Measurements from ENCODE around the gene AMPD2. TPM values are rescaled to one million over a fixed set of nuclear protein-coding genes. Genes with fewer than 3 reads are reported as not detected.

Gene AMPD2
- total and polyA plus RNA-seq, 4 experiments from 2014 or later, result 43.8 to 96.1 (median 71.6) TPM

Other genes with a start within 250 kb of the AMPD2 start
- under 1 TPM; 0.69 to 0.93 TPM for gene SORT1, start 221.9 kb upstream of the AMPD2 start, total RNA-seq
- gene SORT1, start 221.9 kb upstream of the AMPD2 start, polyA plus RNA-seq, result not detected
- gene PSMA5, start 193.4 kb upstream of the AMPD2 start, total RNA-seq, result 10 to 100 TPM; 87.7 to 90.2 TPM
- gene PSMA5, start 193.4 kb upstream of the AMPD2 start, polyA plus RNA-seq, result 100 to 1,000 TPM in 1 of 2 donors, 10 to 100 TPM in 1; 96.7 to 122 TPM
- gene SYPL2, start 153.3 kb upstream of the AMPD2 start, total RNA-seq, result not detected
- gene SYPL2, start 153.3 kb upstream of the AMPD2 start, polyA plus RNA-seq, result not detected
- 1 to 10 TPM; 7.4 to 9.0 TPM for gene ATXN7L2, start 135.9 kb upstream of the AMPD2 start, total RNA-seq
- 1 to 10 TPM; 1.9 to 6.9 TPM for gene ATXN7L2, start 135.9 kb upstream of the AMPD2 start, polyA plus RNA-seq
- gene CYB561D1, start 125.7 kb upstream of the AMPD2 start, total RNA-seq, result 10 to 100 TPM; 40.7 to 41.6 TPM
- gene CYB561D1, start 125.7 kb upstream of the AMPD2 start, polyA plus RNA-seq, result 10 to 100 TPM; 13.6 to 17.1 TPM
- 10 to 100 TPM; 28.1 to 29.3 TPM for gene AMIGO1, start 110.1 kb upstream of the AMPD2 start, total RNA-seq
- gene AMIGO1, start 110.1 kb upstream of the AMPD2 start, polyA plus RNA-seq, result 10 to 100 TPM in 1 of 2 donors, 1 to 10 TPM in 1; 6.4 to 19.8 TPM
- gene GPR61, start 80.0 kb upstream of the AMPD2 start, total RNA-seq, result under 1 TPM in 1 of 2 experiments, not detected in 1; 0.53 TPM
- under 1 TPM; 0.35 to 0.84 TPM for gene GPR61, start 80.0 kb upstream of the AMPD2 start, polyA plus RNA-seq
- 1 to 10 TPM; 7.7 to 8.1 TPM for gene GNAI3, start 71.2 kb upstream of the AMPD2 start, total RNA-seq
- gene GNAI3, start 71.2 kb upstream of the AMPD2 start, polyA plus RNA-seq, result 10 to 100 TPM in 1 of 2 donors, 1 to 10 TPM in 1; 9.8 to 11.6 TPM
- gene GNAT2, start 221 bp upstream of the AMPD2 start, total RNA-seq, result not detected
- gene GNAT2, start 221 bp upstream of the AMPD2 start, polyA plus RNA-seq, result not detected
- 10 to 100 TPM; 12.6 to 14.2 TPM for gene GSTM4, start 36.3 kb downstream of the AMPD2 start, total RNA-seq
- 10 to 100 TPM in 1 of 2 donors, 1 to 10 TPM in 1; 1.7 to 10.4 TPM for gene GSTM4, start 36.3 kb downstream of the AMPD2 start, polyA plus RNA-seq
- 10 to 100 TPM; 30.9 to 31.4 TPM for gene GSTM2, start 48.2 kb downstream of the AMPD2 start, total RNA-seq
- gene GSTM2, start 48.2 kb downstream of the AMPD2 start, polyA plus RNA-seq, result 10 to 100 TPM; 11.8 to 14.0 TPM
- not detected for gene GSTM1, start 68.0 kb downstream of the AMPD2 start, total RNA-seq
- gene GSTM1, start 68.0 kb downstream of the AMPD2 start, polyA plus RNA-seq, result under 1 TPM in 1 of 2 donors, not detected in 1; 0.49 TPM
- not detected for gene GSTM5, start 92.4 kb downstream of the AMPD2 start, total RNA-seq
- not detected for gene GSTM5, start 92.4 kb downstream of the AMPD2 start, polyA plus RNA-seq
- 1 to 10 TPM; 1.2 TPM for gene GSTM3, start 121.2 kb downstream of the AMPD2 start, total RNA-seq
- gene GSTM3, start 121.2 kb downstream of the AMPD2 start, polyA plus RNA-seq, result 10 to 100 TPM; 25.7 to 44.3 TPM
- gene EPS8L3, start 144.1 kb downstream of the AMPD2 start, total RNA-seq, result not detected
- not detected for gene EPS8L3, start 144.1 kb downstream of the AMPD2 start, polyA plus RNA-seq